HCT116 (cell line): ENCODE measurements around the gene DDX54.

Experiments
- CEBPB ChIP-seq: IDR thresholded peaks from 2 replicates; pipeline ENCODE4 v1.6.1; 2012; ENCODE audit warnings: low read depth
- CTCF ChIP-seq, 3 experiments: fragments of 200-600 bp in 1 of 3; sonication (generic) in 1 of 3; IDR thresholded peaks in 2 of 3; conservative IDR thresholded peaks in 1 of 3; 2 replicates each; pipeline ENCODE4 v1.5.1; 2012 to 2017; ENCODE audit warnings: low read depth in 2 of 3, low read length in 2 of 3, antibody characterized with exemption in 1 of 3, borderline replicate concordance in 1 of 3, control low read depth in 1 of 3, mild to moderate bottlenecking in 1 of 3, mixed read lengths in 1 of 3, mixed run types in 1 of 3, moderate library complexity in 1 of 3; ENCODE audit not compliant: insufficient read depth in 1 of 3
- EGR1 ChIP-seq: IDR thresholded peaks from 2 replicates; pipeline ENCODE4 v1.6.1; 2012; ENCODE audit warnings: low read depth
- ELF1 ChIP-seq: IDR thresholded peaks from 2 replicates; pipeline ENCODE4 v1.6.1; 2012; ENCODE audit warnings: low read depth, borderline replicate concordance
- EZH2 ChIP-seq: fragments of 200-600 bp; sonication (generic); IDR thresholded peaks from 2 replicates; pipeline ENCODE4 v1.6.1; 2017; ENCODE audit warnings: antibody characterized with exemption, mixed run types
- EZH2phosphoT487 ChIP-seq: fragments of 200-600 bp; IDR thresholded peaks from 2 replicates; pipeline ENCODE4 v1.6.1; 2018; ENCODE audit warnings: antibody characterized with exemption, borderline replicate concordance
- JUND ChIP-seq: IDR thresholded peaks from 2 replicates; pipeline ENCODE4 v1.6.1; 2012
- MAX ChIP-seq: IDR thresholded peaks from 2 replicates; pipeline ENCODE4 v1.6.1; 2012
- POLR2A ChIP-seq: IDR thresholded peaks from 2 replicates; pipeline ENCODE4 v1.7.0; 2011; ENCODE audit warnings: borderline replicate concordance; ENCODE audit not compliant: insufficient read depth, insufficient read length; ENCODE audit errors: extremely low read depth
- POLR2AphosphoS5 ChIP-seq: IDR thresholded peaks from 2 replicates; pipeline ENCODE4 v1.6.1; 2011; ENCODE audit warnings: mild to moderate bottlenecking, low read depth, low read length, moderate library complexity
- SIN3A ChIP-seq: IDR thresholded peaks from 2 replicates; pipeline ENCODE4 v1.6.1; 2012; ENCODE audit warnings: low read depth
- SP1 ChIP-seq: IDR thresholded peaks from 2 replicates; pipeline ENCODE4 v1.6.1; 2012; ENCODE audit warnings: low read depth
- SRF ChIP-seq: IDR thresholded peaks from 2 replicates; pipeline ENCODE4 v1.6.1; 2012; ENCODE audit warnings: low read depth

GRCh38 chr12:113170926-113171325, 14.4 kb downstream of the DDX54 start:
- TF ChIP-seq JUND = no peak
- no peak for TF ChIP-seq SRF
- no peak for TF ChIP-seq SP1
- no peak for TF ChIP-seq MAX
- no peak for TF ChIP-seq CTCF (IDR thresholded peaks at IDR 0.05 in 2 of 3, conservative IDR thresholded peaks at IDR 0.05 in 1 of 3; ENCODE audit: borderline replicate concordance in 1 of 3, insufficient read depth in 1 of 3, low read depth in 2 of 3, low read length in 2 of 3)
- no peak for TF ChIP-seq EZH2phosphoT487
- TF ChIP-seq CEBPB = no peak
- TF ChIP-seq SIN3A = no peak
- TF ChIP-seq EZH2 = no peak
- TF ChIP-seq EGR1 = no peak
- no peak for TF ChIP-seq POLR2A
- no peak for TF ChIP-seq ELF1
- TF ChIP-seq POLR2AphosphoS5 = no peak
